SK-N-SH (cell line): ENCODE measurements around the gene KNDC1.

ENCODE experiments used
- EP300 ChIP-seq, 2 experiments: IDR thresholded peaks; 2 replicates each; pipeline versions ENCODE4 v1.4.0 to v1.6.1; 2012; ENCODE audit warnings: borderline replicate concordance in 1 of 2, low read depth in 1 of 2, low read length in 1 of 2
- TCF12 ChIP-seq: IDR thresholded peaks from 2 replicates; pipeline ENCODE4 v1.4.0; 2012
- TF ChIP-seq, protein P1 (sequence below): fragments of 200-600 bp; sonication (generic); IDR thresholded peaks from 2 replicates; pipeline ENCODE4 v1.6.1; 2017; ENCODE audit warnings: antibody characterized with exemption, mild to moderate bottlenecking, moderate library complexity

GRCh38 chr10:133261726-133262325, 101.8 kb downstream of the KNDC1 start:
- TF ChIP-seq, protein P1, sequence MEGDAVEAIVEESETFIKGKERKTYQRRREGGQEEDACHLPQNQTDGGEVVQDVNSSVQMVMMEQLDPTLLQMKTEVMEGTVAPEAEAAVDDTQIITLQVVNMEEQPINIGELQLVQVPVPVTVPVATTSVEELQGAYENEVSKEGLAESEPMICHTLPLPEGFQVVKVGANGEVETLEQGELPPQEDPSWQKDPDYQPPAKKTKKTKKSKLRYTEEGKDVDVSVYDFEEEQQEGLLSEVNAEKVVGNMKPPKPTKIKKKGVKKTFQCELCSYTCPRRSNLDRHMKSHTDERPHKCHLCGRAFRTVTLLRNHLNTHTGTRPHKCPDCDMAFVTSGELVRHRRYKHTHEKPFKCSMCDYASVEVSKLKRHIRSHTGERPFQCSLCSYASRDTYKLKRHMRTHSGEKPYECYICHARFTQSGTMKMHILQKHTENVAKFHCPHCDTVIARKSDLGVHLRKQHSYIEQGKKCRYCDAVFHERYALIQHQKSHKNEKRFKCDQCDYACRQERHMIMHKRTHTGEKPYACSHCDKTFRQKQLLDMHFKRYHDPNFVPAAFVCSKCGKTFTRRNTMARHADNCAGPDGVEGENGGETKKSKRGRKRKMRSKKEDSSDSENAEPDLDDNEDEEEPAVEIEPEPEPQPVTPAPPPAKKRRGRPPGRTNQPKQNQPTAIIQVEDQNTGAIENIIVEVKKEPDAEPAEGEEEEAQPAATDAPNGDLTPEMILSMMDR = no peak
- TF ChIP-seq EP300 (IDR thresholded peaks at IDR 0.05; ENCODE audit: borderline replicate concordance in 1 of 2, low read depth in 1 of 2, low read length in 1 of 2) (no peak), TCF12 (no peak)
